Gastroesophageal sphincter (tissue), 3 donors: Measurements from ENCODE around the gene PPP1R37.

Source experiments
- CTCF ChIP-seq, 4 experiments: fragments of 200-600 bp in 2 of 4; fragments of 450-650 bp in 2 of 4; sonication (generic) in 1 of 4; IDR thresholded peaks; one replicate each; pipeline ENCODE4 v1.5.1; 2017 to 2019; ENCODE audit warnings: antibody characterized with exemption in 4 of 4, mild to moderate bottlenecking in 2 of 4, moderate library complexity in 2 of 4
- EP300 ChIP-seq: sonication (generic); formaldehyde crosslinking; IDR thresholded peaks from one replicate; pipeline ENCODE4 v1.6.1; 2017; ENCODE audit warnings: antibody characterized with exemption, mild to moderate bottlenecking
- POLR2A ChIP-seq, 2 donors: fragments of 450-650 bp; IDR thresholded peaks; one replicate each; pipeline ENCODE4 v1.6.1; 2017; ENCODE audit warnings: antibody characterized with exemption in 2 of 2, mild to moderate bottlenecking in 2 of 2, moderate library complexity in 1 of 2
- POLR2AphosphoS5 ChIP-seq: sonication (generic); formaldehyde crosslinking; IDR thresholded peaks from one replicate; pipeline ENCODE4 v1.6.1; 2017; ENCODE audit warnings: antibody characterized with exemption

GRCh38 chr19:45180936-45181335, 88.0 kb downstream of the PPP1R37 start:
- no peak for TF ChIP-seq CTCF (IDR thresholded peaks at IDR 0.05)
- TF ChIP-seq POLR2A (IDR thresholded peaks at IDR 0.05): no peak
- TF ChIP-seq EP300: no peak
- TF ChIP-seq POLR2AphosphoS5: no peak
